CD14-positive monocyte (primary cell): ENCODE measurements around the gene LRCH1. TPM values are rescaled to one million over a fixed set of nuclear protein-coding genes. Genes with fewer than 3 reads are reported as not detected.

ENCODE experiments used
- DNase-seq, 3 donors: peaks; one replicate each; pipeline ENCODE4 v3.0.0-alpha.2; 2011 to 2022
- H2AFZ ChIP-seq: 2 replicates; pipeline ENCODE4 v1.6.0; 2012; ENCODE audit warnings: mild to moderate bottlenecking, low read depth, low read length, inconsistent platforms; ENCODE audit not compliant: insufficient read depth, poor library complexity, severe bottlenecking
- H3K27ac ChIP-seq, 2 donors: 1 replicate in 1 of 2; 2 replicates in 1 of 2; pipeline ENCODE4 v1.5.1; 2012 to 2013; ENCODE audit warnings: low read length in 2 of 2, control low read depth in 1 of 2, inconsistent platforms in 1 of 2, low read depth in 1 of 2, mild to moderate bottlenecking in 1 of 2
- H3K27me3 ChIP-seq, 2 donors: one replicate each; pipeline versions ENCODE4 v1.6.0 to v1.6.1; 2011 to 2013; ENCODE audit warnings: low read length in 2 of 2; ENCODE audit not compliant: control insufficient read depth in 2 of 2, insufficient read depth in 2 of 2
- H3K36me3 ChIP-seq, 2 donors: replicated peaks in 1 of 2; 1 replicate in 1 of 2; 2 replicates in 1 of 2; pipeline versions ENCODE4 v1.5.1 to v1.6.1; 2012 to 2013; ENCODE audit warnings: low read length in 2 of 2, control low read depth in 1 of 2, inconsistent platforms in 1 of 2, mild to moderate bottlenecking in 1 of 2; ENCODE audit not compliant: insufficient read depth in 2 of 2, control insufficient read depth in 1 of 2
- H3K4me1 ChIP-seq, 2 donors: 1 replicate in 1 of 2; 2 replicates in 1 of 2; pipeline versions ENCODE4 v1.5.1 to v1.6.1; 2012 to 2013; ENCODE audit warnings: low read length in 2 of 2, control low read depth in 1 of 2, inconsistent platforms in 1 of 2, mild to moderate bottlenecking in 1 of 2, moderate library complexity in 1 of 2; ENCODE audit not compliant: insufficient read depth in 2 of 2, control insufficient read depth in 1 of 2
- H3K4me2 ChIP-seq: replicated peaks from 2 replicates; pipeline ENCODE3; 2012; ENCODE audit warnings: low read length, moderate library complexity, mild to moderate bottlenecking; ENCODE audit not compliant: poor library complexity, severe bottlenecking; ENCODE audit errors: extremely low read depth
- H3K4me3 ChIP-seq, 3 experiments: fragments of 200-600 bp in 1 of 3; sonication (generic) in 1 of 3; replicated peaks in 1 of 3; 1 replicate in 2 of 3; 2 replicates in 1 of 3; pipeline ENCODE4 v1.5.1; 2011 to 2013; ENCODE audit warnings: low read length in 3 of 3, mild to moderate bottlenecking in 3 of 3, control low read depth in 2 of 3, low read depth in 2 of 3, inconsistent platforms in 1 of 3, moderate library complexity in 1 of 3
- H3K79me2 ChIP-seq: 2 replicates; pipeline ENCODE4 v1.6.0; 2012; ENCODE audit warnings: mild to moderate bottlenecking, control low read depth, inconsistent platforms, low read length, moderate library complexity; ENCODE audit not compliant: insufficient read depth
- H3K9ac ChIP-seq: 2 replicates; pipeline ENCODE4 v1.6.0; 2017; ENCODE audit warnings: low read length, mild to moderate bottlenecking; ENCODE audit not compliant: insufficient read depth, poor library complexity, severe bottlenecking
- H3K9me3 ChIP-seq, 2 donors: replicated peaks in 1 of 2; 1 replicate in 1 of 2; 2 replicates in 1 of 2; pipeline versions ENCODE4 v1.5.1 to v1.6.1; 2012 to 2013; ENCODE audit warnings: low read length in 2 of 2, control low read depth in 1 of 2; ENCODE audit not compliant: control insufficient read depth in 1 of 2, insufficient read depth in 1 of 2
- H4K20me1 ChIP-seq: 2 replicates; pipeline ENCODE4 v1.6.0; 2012; ENCODE audit warnings: mild to moderate bottlenecking, low read length, control low read depth, moderate library complexity; ENCODE audit not compliant: insufficient read depth
- H3K27ac Mint-ChIP-seq, 7 donors: one replicate each; pipeline ENCODE4 v1.8.0; 2020; ENCODE audit warnings: mild to moderate bottlenecking in 7 of 7, mixed read lengths in 7 of 7, moderate library complexity in 6 of 7, inconsistent platforms in 2 of 7
- H3K27me3 Mint-ChIP-seq, 3 donors: one replicate each; pipeline ENCODE4 v1.8.0; 2021 to 2022; ENCODE audit warnings: low read depth in 3 of 3, mild to moderate bottlenecking in 3 of 3, mixed read lengths in 3 of 3, moderate library complexity in 3 of 3, inconsistent platforms in 1 of 3
- H3K36me3 Mint-ChIP-seq, 2 donors: one replicate each; pipeline ENCODE4 v1.8.0; 2020; ENCODE audit warnings: mixed read lengths in 2 of 2, inconsistent platforms in 1 of 2, mild to moderate bottlenecking in 1 of 2
- H3K4me1 Mint-ChIP-seq: one replicate; pipeline ENCODE4 v1.8.0; 2020; ENCODE audit warnings: mild to moderate bottlenecking, mixed read lengths
- H3K4me3 Mint-ChIP-seq, 2 donors: one replicate each; pipeline ENCODE4 v1.8.0; 2020; ENCODE audit warnings: mild to moderate bottlenecking in 2 of 2, mixed read lengths in 2 of 2, moderate library complexity in 1 of 2
- H3K9me3 Mint-ChIP-seq, 7 donors: one replicate each; pipeline ENCODE4 v1.8.0; 2020 to 2022; ENCODE audit warnings: mixed read lengths in 7 of 7, mild to moderate bottlenecking in 6 of 7, moderate library complexity in 6 of 7, inconsistent platforms in 2 of 7
- CTCF ChIP-seq: fragments of 200-600 bp; IDR thresholded peaks from one replicate; pipeline ENCODE4 v1.8.0; 2022; ENCODE audit warnings: antibody characterized with exemption, mild to moderate bottlenecking
- WGBS: methylation state at CpG from one replicate; pipeline ENCODE4 v1.1.5; 2013; ENCODE audit warnings: missing lambda C conversion rate; ENCODE audit not compliant: insufficient coverage; 5-methylcytosine and 5-hydroxymethylcytosine counted together
- intact Hi-C, 2 donors: fragments of 100-400 bp; cut with micrococcal nuclease; formaldehyde crosslinking; loops; one replicate each; pipeline versions ENCODE4 v1.15.0 to v1.15.1; 2023
- polyA plus RNA-seq, 3 donors: library from polyadenylated mRNA; depleted of rRNA in 1 of 3; unstranded in 2 of 3; stranded (reverse) in 1 of 3; fragments of 300-500 nt in 2 of 3; fragments of >200 nt in 1 of 3; fragmentation: Illumina TruSeq in 2 of 3; gene quantifications; 1 replicate in 2 of 3; 2 replicates in 1 of 3; pipeline ENCODE4 v1.2.3, GENCODE V29; 2012 to 2021

LRCH1 gene
- polyA plus RNA-seq, 3 donors: 0.88 to 7.1 (median 2.1) TPM

GRCh38 chr13:46565808-46566750 lies 13.1 kb downstream of the LRCH1 start:
- Mint-ChIP-seq H3K27me3 (peaks cover 0 to 1% (median 0%) of the 10 kb centered on the region in 3 donors), H3K9me3 (no peaks in the 10 kb centered on the region), H3K27ac (peak overlapping the region in 2 of 7 donors; percentile 15 to 46), H3K4me1 (peaks cover 19% of the 10 kb centered on the region), H3K4me3 (no peak overlapping the region), H3K36me3 (no peaks in the 10 kb centered on the region)
- no peak overlapping the region for H2AFZ ChIP-seq
- peaks cover 92% of the 10 kb centered on the region for H3K79me2 ChIP-seq
- 34% methylated on average over 5 of the region's 7 CpGs for WGBS
- no peak overlapping the region for H3K4me3 ChIP-seq
- H3K36me3 ChIP-seq: no peaks in the 10 kb centered on the region
- TF ChIP-seq CTCF: no peak
- intact Hi-C loops: no loop called here
- no peak overlapping the region for H3K4me2 ChIP-seq
- H4K20me1 ChIP-seq: peaks cover 96% of the 10 kb centered on the region
- H3K9me3 ChIP-seq: no peaks in the 10 kb centered on the region
- no peak overlapping the region for H3K27ac ChIP-seq
- H3K27me3 ChIP-seq: no peaks in the 10 kb centered on the region
- DNase-seq: no peak
- H3K4me1 ChIP-seq: no peaks in the 10 kb centered on the region
- H3K9ac ChIP-seq: no peak overlapping the region

- Histone ChIP-seq H3K27me3 (no peaks in the 10 kb centered on the region), H3K79me2 (peaks cover 92% of the 10 kb centered on the region), H2AFZ (no peak overlapping the region), H3K4me1 (no peaks in the 10 kb centered on the region), H3K4me3 (no peak overlapping the region), H3K27ac (no peak overlapping the region), H3K36me3 (no peaks in the 10 kb centered on the region), H3K9me3 (no peaks in the 10 kb centered on the region), H3K9ac (no peak overlapping the region), H3K4me2 (no peak overlapping the region), H4K20me1 (peaks cover 96% of the 10 kb centered on the region)
- peaks cover 25% of the 10 kb centered on the region for H3K4me1 Mint-ChIP-seq
- 100% methylated on average over 1 of the region's 2 CpGs for WGBS
- no peaks in the 10 kb centered on the region for H3K9me3 Mint-ChIP-seq
- no peak overlapping the region for H3K27ac Mint-ChIP-seq
- peaks cover 0 to 1% (median 0%) of the 10 kb centered on the region in 3 donors for H3K27me3 Mint-ChIP-seq
- TF ChIP-seq CTCF: no peak
- intact Hi-C loops: no loop called here
- H3K36me3 Mint-ChIP-seq: no peaks in the 10 kb centered on the region
- no peak for DNase-seq
- no peak overlapping the region for H3K4me3 Mint-ChIP-seq
These were observed 14.7 kb downstream of the LRCH1 start for GRCh38 chr13:46567671-46568070.
